GM20000 (cell line): ENCODE data around the gene C5orf58.
A peak's percentile ranks its signal among the peaks of the same experiment; 100 is the strongest.

Source experiments
- DNase-seq: peaks from one replicate; pipeline ENCODE4 v3.0.0; 2012; ENCODE audit warnings: low spot score
- TF ChIP-seq, protein P1 (sequence below): IDR thresholded peaks from 2 replicates; pipeline ENCODE4 v1.5.1; 2012; ENCODE audit warnings: mild to moderate bottlenecking, control low read depth; ENCODE audit errors: extremely low read depth, missing control alignments

The C5orf58 gene

DNA sequence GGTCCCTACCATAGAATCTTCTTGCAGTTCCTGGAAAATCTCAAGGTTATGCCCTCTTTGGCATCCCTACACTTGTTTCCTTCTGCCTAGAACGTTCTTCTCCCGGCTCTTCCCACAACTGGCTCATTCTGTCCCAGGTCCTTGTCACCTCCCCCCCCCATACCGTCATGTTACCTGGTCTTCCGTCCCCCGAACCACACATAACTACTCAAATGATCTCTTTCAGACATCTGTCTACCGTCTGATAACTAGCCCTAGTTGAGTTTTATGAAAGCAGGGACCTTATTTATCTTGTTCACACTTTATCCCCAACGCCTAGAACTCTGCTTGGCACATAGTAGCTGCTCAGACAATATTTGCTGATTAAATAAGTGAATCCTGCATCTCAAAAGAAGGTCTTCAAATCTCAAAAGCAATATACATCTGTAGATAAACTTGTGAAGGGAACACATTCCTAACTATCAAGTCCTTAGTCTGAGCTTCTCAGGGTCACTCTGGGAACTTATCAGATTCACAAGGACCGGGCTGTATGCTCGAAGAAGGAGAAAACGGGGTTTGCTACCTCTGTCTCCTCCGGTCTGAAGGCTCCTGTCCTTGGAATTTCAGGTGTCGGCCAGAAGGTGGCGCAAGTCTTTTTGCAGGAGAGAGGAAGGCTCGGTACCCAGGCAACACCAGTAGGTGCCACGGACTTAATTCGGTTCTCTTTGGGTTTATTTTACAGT lies 34.8 kb downstream of the C5orf58 start:
- TF ChIP-seq, protein P1, sequence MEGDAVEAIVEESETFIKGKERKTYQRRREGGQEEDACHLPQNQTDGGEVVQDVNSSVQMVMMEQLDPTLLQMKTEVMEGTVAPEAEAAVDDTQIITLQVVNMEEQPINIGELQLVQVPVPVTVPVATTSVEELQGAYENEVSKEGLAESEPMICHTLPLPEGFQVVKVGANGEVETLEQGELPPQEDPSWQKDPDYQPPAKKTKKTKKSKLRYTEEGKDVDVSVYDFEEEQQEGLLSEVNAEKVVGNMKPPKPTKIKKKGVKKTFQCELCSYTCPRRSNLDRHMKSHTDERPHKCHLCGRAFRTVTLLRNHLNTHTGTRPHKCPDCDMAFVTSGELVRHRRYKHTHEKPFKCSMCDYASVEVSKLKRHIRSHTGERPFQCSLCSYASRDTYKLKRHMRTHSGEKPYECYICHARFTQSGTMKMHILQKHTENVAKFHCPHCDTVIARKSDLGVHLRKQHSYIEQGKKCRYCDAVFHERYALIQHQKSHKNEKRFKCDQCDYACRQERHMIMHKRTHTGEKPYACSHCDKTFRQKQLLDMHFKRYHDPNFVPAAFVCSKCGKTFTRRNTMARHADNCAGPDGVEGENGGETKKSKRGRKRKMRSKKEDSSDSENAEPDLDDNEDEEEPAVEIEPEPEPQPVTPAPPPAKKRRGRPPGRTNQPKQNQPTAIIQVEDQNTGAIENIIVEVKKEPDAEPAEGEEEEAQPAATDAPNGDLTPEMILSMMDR, result peak; percentile 64
- DNase-seq, result peak; percentile 80

DNA sequence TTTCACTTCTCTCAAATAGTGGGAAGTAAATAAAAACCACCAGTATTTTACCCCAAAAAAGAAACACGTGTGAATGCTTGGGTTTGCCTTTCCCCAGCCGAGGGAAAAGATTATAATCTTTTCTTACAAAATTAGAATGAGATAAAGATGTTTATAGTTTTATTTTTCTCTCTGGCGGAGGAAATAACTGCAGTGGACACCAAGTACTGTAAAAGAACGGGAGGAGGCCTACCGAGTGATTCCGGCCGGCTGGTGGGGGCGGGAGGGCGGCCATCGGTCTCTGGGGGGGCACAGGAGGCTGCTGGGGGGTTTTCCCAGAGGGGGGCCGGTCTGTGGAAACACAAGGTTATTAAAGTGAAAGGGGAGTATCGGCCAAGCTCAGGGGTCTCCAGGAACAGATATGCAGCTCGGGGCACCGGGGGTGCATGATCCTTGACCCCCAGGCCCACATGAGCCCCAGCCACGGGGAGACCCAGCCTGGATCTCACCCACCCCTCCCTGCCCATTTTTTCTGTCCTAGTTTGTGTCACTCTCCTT lies 35.4 kb downstream of the C5orf58 start:
- DNase-seq, result no peak
- TF ChIP-seq, protein P1, result no peak

DNA sequence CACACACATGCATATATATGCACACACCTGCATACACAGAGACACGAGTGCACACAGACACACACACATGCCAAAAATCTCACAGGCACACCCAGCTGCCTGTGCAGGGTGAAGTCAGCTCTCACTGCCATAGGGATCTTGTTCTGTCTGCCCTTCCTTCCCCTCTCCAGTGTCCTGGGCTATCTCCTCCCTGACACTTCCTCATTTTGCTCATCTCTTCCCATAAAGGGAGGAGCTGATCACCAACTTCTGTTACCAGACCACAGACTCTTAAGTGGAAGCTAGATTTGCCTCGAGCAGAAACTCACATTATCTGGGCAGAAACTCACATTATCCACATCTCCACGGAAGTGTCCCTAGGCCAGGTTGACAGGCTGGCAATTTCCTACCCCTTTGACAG lies 36.1 kb downstream of the C5orf58 start:
- TF ChIP-seq, protein P1, result no peak
- no peak for DNase-seq

DNA sequence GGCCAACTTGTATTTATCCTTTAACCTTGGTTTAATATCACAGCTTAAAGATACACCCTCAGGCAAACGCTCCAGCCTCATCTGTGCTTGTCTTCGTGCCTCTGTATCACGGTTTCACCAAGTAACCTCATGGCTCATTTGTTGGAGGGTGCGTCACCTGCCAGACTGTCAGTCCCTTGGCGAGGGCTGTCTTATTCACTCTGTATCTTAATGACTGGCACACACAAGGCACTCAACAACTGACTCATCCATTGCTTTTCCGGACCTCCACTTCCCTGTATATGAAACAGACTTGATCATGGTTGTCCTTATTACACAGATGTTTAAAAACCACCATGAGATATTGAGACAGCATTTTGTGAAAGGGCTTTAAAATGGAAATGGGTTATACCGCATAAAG lies 36.8 kb downstream of the C5orf58 start:
- TF ChIP-seq, protein P1, result no peak
- DNase-seq, result no peak

DNA sequence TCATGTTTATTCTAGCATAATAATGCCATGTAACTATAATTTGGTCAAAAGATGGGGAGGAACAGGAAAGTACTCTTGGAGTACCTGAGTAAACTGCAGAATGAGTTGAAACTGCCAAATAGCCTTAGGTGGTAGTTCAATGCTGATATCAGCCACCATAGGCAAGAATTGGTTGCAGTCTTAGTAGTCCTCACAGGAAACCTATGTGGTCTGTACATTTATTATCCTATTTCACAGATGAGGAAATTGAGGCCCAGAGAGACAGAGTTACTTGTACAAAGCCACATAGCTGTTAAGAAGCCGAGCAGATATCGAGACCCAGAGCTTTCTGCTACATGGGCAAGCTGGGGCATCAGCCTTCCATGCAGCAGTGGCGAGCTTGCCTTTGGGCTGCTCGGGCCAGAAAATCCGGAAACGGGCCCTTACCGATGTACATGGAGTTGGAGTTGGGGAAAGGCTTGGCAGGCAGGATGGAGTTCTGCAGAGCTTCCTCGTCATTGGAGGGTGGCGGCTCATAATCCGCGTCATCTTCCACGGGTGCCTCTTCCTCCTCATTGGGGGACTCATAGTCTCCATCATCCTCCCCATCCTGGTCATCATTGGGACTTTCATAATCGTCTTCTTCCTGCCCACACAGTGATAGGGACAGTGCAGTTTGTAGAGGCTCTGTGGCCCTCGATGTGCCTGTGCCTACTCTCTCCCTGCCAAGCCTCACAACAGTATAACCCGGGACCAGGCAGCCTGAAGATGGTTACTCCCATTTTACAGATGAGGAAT lies 37.7 kb downstream of the C5orf58 start:
- TF ChIP-seq, protein P1, result no peak
- no peak for DNase-seq

DNA sequence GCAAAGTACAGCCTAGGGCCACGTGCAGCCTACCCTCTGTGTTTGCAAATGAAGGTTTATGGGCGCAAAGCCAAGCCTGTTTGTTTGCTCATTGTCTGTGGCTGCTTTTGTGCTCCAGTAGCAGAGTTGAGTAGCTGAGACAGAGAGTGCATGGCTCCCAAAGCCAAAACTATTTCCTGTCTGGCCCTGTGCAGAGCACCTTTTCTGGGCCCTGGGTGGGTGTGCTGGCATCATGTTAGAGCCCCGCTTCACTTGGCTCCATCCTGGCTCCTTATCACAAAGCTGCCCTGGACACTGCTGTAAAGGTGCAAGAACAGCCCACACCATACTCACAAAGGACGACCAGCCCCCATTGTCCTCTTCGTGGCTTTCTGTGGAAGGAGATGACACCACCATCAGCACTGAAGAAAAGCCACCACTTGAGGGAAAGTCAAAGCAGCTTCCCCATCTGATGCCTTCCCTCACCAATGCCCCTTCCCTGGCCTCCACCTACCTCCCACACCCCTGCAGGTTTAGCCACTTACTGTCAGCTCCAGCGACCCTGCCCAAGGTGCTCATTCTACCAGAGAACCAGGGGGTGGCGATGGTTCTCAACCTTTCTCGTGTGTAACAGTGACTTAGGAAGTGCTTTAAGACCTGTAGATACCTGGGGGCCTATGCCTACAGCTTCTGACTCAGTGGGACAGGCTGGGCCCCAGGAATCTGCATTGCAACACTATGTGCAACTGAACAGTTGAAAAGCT lies 41.4 kb downstream of the C5orf58 start:
- TF ChIP-seq, protein P1, result no peak
- DNase-seq, result no peak
